ENCODE results near the gene ATP1A3. TPM values are rescaled to one million over a fixed set of nuclear protein-coding genes. Genes with fewer than 3 reads are reported as not detected.

ATP1A3 gene
- total and polyA plus RNA-seq, 11 donors, result 48.3 to 414 (median 226) TPM

GRCh38 chr19:42024622-42025111 is 30.6 kb upstream of the ATP1A3 start:
- intact Hi-C loops (cut with DNase I), result no loop called here
- Histone ChIP-seq H3K27me3 (peaks cover 0 to 3% (median 0%) of the 10 kb centered on the region in 9 donors), H3K36me3 (no peaks in the 10 kb centered on the region), H3K4me3 (no peak overlapping the region), H3K9me3 (no peaks in the 10 kb centered on the region), H3K4me1 (peaks cover 0 to 29% (median 5%) of the 10 kb centered on the region in 12 donors), H3K27ac (peak overlapping the region in 10 of 12 donors; percentile 2 to 81 (median 66))
- TF ChIP-seq CTCF (IDR thresholded peaks at IDR 0.05) (no peak), POLR2A (IDR thresholded peaks at IDR 0.05) (no peak)
- 30 to 47% (median 37%) methylated on average over 12 of the region's 12 CpGs for WGBS, 4 donors
- peak; percentile 64 to 85 (median 80) for DNase-seq
- peak; percentile 88 to 95 (median 93) for ATAC-seq

DNA sequence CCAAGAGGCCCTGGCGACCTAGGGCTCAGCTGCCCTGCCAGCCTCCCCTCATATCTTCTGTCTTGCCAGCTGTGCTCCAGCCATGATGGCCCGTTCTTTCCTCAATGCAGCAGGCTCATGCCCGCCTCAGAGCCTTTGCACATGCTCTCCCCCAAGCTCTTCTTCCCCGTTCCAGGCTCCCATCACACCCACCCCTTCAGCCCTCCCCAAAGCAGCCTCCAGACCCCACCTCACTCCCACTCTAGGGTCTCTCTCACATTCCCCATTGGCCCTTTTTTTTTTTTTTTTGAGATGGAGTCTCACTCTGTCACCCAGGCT is 29.9 kb upstream of the ATP1A3 start:
- ATAC-seq (no peak), DNase-seq (peak in 1 of 5 donors; percentile 26)
- TF ChIP-seq POLR2A (IDR thresholded peaks at IDR 0.05), result no peak
- no peak for TF ChIP-seq CTCF (IDR thresholded peaks at IDR 0.05)
- Histone ChIP-seq H3K36me3 (no peaks in the 10 kb centered on the region), H3K9me3 (no peaks in the 10 kb centered on the region), H3K27me3 (no peaks in the 10 kb centered on the region), H3K27ac (peak overlapping the region in 8 of 12 donors; percentile 39 to 80 (median 65)), H3K4me1 (peaks cover 0 to 29% (median 5%) of the 10 kb centered on the region in 12 donors), H3K4me3 (no peak overlapping the region)
- WGBS, 4 donors, result 78 to 87% (median 83%) methylated on average over 4 of the region's 4 CpGs
- intact Hi-C loops (cut with DNase I), result no loop called here

DNA sequence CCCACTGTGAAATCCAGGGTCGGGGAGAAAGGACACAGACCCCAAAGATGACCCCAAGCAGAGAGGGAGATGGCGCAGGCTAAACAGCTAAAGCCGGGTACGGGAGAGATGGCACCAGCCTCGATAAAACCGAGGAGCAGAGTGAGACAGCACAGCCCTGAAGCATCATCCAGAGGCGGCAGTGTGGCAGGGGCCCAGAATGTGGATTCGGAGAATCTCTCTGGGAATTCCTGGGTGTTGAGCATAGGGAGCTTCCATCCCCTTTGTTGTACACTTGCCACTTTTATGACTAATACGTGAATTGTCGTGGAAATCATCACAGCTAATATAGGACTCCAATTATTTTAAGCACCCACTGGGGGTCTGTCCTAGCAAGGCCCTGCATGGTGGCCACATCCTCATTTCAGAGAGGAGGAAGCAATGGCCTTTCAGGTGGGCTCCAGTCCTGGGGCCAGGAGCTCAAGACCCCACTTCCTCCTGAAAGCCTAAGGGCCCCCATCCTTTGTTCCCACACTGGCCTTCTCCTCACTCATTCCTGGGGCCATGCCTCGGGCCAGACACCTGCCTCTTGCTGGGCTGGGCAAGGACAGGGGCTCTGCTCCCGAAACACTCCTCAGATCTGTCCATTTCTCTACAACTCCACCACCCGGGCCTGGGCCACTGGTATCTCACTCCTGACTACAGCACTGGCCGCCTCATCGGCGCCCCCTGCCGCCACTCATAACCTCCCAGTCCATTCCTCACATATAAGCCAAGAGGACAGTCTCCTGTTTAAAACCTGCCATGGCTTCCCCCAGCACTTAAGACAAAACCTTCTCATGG is 29.3 kb upstream of the ATP1A3 start:
- Histone ChIP-seq H3K9me3 (no peaks in the 10 kb centered on the region), H3K27ac (peak overlapping the region in 2 of 12 donors; percentile 66 to 80), H3K27me3 (no peaks in the 10 kb centered on the region), H3K4me1 (peaks cover 0 to 29% (median 5%) of the 10 kb centered on the region in 12 donors), H3K36me3 (no peaks in the 10 kb centered on the region), H3K4me3 (no peak overlapping the region)
- WGBS, 4 donors, result 69 to 77% (median 74%) methylated on average over 17 of the region's 17 CpGs
- intact Hi-C loops (cut with DNase I), result no loop called here
- ATAC-seq, result no peak
- no peak for TF ChIP-seq POLR2A (IDR thresholded peaks at IDR 0.05)
- peak in 3 of 12 donors; percentile 16 to 23 (median 20) for TF ChIP-seq CTCF (IDR thresholded peaks at IDR 0.05)
- peak in 1 of 5 donors; percentile 41 for DNase-seq

- Histone ChIP-seq H3K4me3 (no peak overlapping the region), H3K27me3 (no peaks in the 10 kb centered on the region)
- WGBS, 4 donors, result 32 to 37% (median 35%) methylated on average over 5 of the region's 5 CpGs
These were observed 28.6 kb upstream of the ATP1A3 start for GRCh38 chr19:42022616-42023015.

More at GRCh38 chr19:42022616-42023015, 28.6 kb upstream of the ATP1A3 start:
- ATAC-seq (no peak), DNase-seq (peak in 2 of 5 donors; percentile 18 to 48)
- Histone ChIP-seq H3K36me3 (no peaks in the 10 kb centered on the region), H3K9me3 (no peaks in the 10 kb centered on the region), H3K4me1 (peaks cover 0 to 29% (median 5%) of the 10 kb centered on the region in 12 donors), H3K27ac (no peak overlapping the region)
- intact Hi-C loops (cut with DNase I), result no loop called here
- TF ChIP-seq CTCF (IDR thresholded peaks at IDR 0.05) (no peak), POLR2A (IDR thresholded peaks at IDR 0.05) (no peak)

Data from heart left ventricle (tissue), 16 donors.